NCI-H748 (cell line): Measurements from ENCODE around the gene IFNLR1.
A peak's percentile ranks its signal among the peaks of the same experiment; 100 is the strongest.
"Not testable (repeated sequence)": the region's sequence is repeated elsewhere in the genome, so short reads cannot be mapped to it uniquely, and the experiment has no call there.

Experiments used
- DNase-seq: peaks from one replicate; lab custom pipeline; 2025; ENCODE audit not compliant: unreplicated experiment; lab: John Stamatoyannopoulos, UW

Gene IFNLR1

GRCh38 chr1:24186993-24187790, at the start of gene IFNLR1:
Gene IFNLR1, minus strand, starts transcription at chr1:24187289. Its CDS starts 41 bp downstream, at chr1:24187248.
- peak; percentile 85 for DNase-seq

- no peak for DNase-seq
These were observed 49.1 kb upstream of the IFNLR1 start for GRCh38 chr1:24235921-24236788.

- DNase-seq: no peak
These were observed 46.9 kb upstream of the IFNLR1 start for GRCh38 chr1:24233684-24234600.

GRCh38 chr1:24231701-24232100, 44.6 kb upstream of the IFNLR1 start:
- no peak for DNase-seq

GRCh38 chr1:24228311-24228710, 41.2 kb upstream of the IFNLR1 start:
- DNase-seq: no peak

- DNase-seq: no peak
These were observed 39.7 kb upstream of the IFNLR1 start for GRCh38 chr1:24226749-24227148.

GRCh38 chr1:24224761-24225160, 37.7 kb upstream of the IFNLR1 start:
- DNase-seq: no peak

GRCh38 chr1:24224086-24224485, 37.0 kb upstream of the IFNLR1 start:
- no peak for DNase-seq

- DNase-seq: no peak
These were observed 35.7 kb upstream of the IFNLR1 start for GRCh38 chr1:24222793-24223192.

GRCh38 chr1:24222008-24222605, 35.0 kb upstream of the IFNLR1 start:
- DNase-seq: no peak

GRCh38 chr1:24221246-24221645, 34.2 kb upstream of the IFNLR1 start:
- DNase-seq: no peak

- DNase-seq: peak; percentile 40
These were observed 29.4 kb upstream of the IFNLR1 start for GRCh38 chr1:24216276-24217074.

GRCh38 chr1:24215226-24215814, 28.2 kb upstream of the IFNLR1 start:
- DNase-seq: no peak

GRCh38 chr1:24212376-24212775, 25.3 kb upstream of the IFNLR1 start:
- DNase-seq: no peak

- DNase-seq: no peak
These were observed 23.1 kb upstream of the IFNLR1 start for GRCh38 chr1:24210195-24210627.

GRCh38 chr1:24209097-24209496, 22.0 kb upstream of the IFNLR1 start:
- no peak for DNase-seq

- no peak for DNase-seq
These were observed 20.6 kb upstream of the IFNLR1 start for GRCh38 chr1:24207709-24208108.

- DNase-seq: not testable (repeated sequence)
These were observed 20.3 kb upstream of the IFNLR1 start for GRCh38 chr1:24207395-24207687.

- no peak for DNase-seq
These were observed 19.7 kb upstream of the IFNLR1 start for GRCh38 chr1:24206516-24207394.
